NB4 (cell line): Measurements from ENCODE around the gene CPHXL2.

Experiments
- TF ChIP-seq, protein P1 (sequence below): IDR thresholded peaks from one replicate; pipeline ENCODE4 v1.5.1; 2012; ENCODE audit warnings: low read depth, low read length
- TF ChIP-seq, protein P2 (sequence below): IDR thresholded peaks from 2 replicates; pipeline ENCODE4 v1.6.1; 2011; ENCODE audit warnings: low read depth, low read length

DNA sequence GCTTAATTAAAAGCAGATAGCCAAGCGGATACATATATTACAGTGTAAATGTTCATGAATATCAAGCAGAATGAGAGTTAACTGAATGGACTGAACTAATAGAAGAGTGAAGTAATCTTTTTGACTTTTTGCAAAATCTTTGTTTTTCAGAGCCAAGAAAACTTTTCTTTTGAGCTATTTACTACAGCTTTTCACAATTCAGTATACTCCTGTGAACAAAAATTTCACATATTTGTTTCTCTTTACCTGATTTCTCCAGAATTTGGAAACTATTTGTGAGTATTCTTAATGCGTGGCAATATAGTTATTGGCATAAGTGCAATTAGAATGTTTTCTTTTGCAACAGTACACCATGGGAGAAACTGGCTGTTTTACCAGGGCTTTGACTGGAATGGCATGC, 33.5 kb upstream of the CPHXL2 start:
- TF ChIP-seq, protein P1, sequence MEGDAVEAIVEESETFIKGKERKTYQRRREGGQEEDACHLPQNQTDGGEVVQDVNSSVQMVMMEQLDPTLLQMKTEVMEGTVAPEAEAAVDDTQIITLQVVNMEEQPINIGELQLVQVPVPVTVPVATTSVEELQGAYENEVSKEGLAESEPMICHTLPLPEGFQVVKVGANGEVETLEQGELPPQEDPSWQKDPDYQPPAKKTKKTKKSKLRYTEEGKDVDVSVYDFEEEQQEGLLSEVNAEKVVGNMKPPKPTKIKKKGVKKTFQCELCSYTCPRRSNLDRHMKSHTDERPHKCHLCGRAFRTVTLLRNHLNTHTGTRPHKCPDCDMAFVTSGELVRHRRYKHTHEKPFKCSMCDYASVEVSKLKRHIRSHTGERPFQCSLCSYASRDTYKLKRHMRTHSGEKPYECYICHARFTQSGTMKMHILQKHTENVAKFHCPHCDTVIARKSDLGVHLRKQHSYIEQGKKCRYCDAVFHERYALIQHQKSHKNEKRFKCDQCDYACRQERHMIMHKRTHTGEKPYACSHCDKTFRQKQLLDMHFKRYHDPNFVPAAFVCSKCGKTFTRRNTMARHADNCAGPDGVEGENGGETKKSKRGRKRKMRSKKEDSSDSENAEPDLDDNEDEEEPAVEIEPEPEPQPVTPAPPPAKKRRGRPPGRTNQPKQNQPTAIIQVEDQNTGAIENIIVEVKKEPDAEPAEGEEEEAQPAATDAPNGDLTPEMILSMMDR = no peak
- TF ChIP-seq, protein P2, sequence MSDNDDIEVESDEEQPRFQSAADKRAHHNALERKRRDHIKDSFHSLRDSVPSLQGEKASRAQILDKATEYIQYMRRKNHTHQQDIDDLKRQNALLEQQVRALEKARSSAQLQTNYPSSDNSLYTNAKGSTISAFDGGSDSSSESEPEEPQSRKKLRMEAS = no peak
